Brain microvascular endothelial cell (primary cell): ENCODE data around the gene ATP10D.

ENCODE experiments used
- DNase-seq: peaks from one replicate; pipeline ENCODE4 v3.0.0-alpha.2; 2020
- H3K27ac ChIP-seq: fragments of 250-450 bp; sonication (Bioruptor Pico); 2 replicates; pipeline ENCODE4 v1.5.1; 2020; ENCODE audit warnings: mild to moderate bottlenecking, moderate library complexity
- H3K27me3 ChIP-seq: fragments of 250-450 bp; sonication (Bioruptor Pico); replicated peaks from 2 replicates; pipeline ENCODE4 v1.5.1; 2020; ENCODE audit warnings: mild to moderate bottlenecking
- H3K36me3 ChIP-seq: fragments of 250-450 bp; sonication (Bioruptor Pico); replicated peaks from 2 replicates; pipeline ENCODE4 v1.5.1; 2020; ENCODE audit warnings: mild to moderate bottlenecking
- H3K4me3 ChIP-seq: 2 replicates; pipeline ENCODE4 v1.5.1; 2011; ENCODE audit warnings: low read depth, mild to moderate bottlenecking, control low read depth, low read length, moderate library complexity
- in situ Hi-C: cut with HindIII; loops from 2 replicates; pipeline ENCODE4 v1.10.0; 2017; ENCODE audit warnings: low sequenced_read_pairs, low pct_ligation_motif_present
- TF ChIP-seq, protein P1 (sequence below): IDR thresholded peaks from 2 replicates; pipeline ENCODE4 v1.5.1; 2011; ENCODE audit warnings: low read depth, mild to moderate bottlenecking, moderate library complexity, low read length, control low read depth, inconsistent platforms; ENCODE audit errors: missing control alignments

Gene ATP10D

DNA sequence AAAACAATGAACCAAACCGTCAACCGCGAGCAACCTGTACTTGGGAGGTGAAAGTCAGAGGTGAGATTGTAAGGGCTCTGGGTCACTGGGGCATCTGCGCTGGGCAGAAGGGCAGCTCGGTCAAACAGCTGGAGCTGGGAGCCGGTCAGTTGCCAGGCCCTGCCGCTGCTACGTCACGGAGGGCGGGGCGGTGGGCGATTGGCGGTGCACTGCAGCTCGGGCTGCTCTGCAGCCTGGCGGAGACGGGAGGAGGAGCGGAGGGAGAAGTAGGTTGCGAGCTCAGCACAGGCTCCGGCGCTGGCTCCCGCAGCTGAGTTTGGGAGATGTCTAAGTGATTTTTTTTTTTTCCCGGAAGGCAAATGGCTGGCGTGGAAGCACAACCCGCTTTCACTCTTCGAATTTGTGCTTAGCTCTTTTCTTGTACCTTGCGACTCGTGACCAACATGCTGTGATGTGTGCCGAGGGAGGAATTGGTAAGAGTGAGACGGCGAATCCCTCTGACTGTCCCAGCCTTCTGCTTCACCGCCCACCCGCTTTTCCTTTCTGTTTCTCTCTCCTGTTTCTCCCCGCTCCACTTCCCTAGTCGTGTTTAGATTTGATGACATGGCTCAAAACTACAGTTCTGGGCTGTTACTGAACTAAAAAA, at the start of gene ATP10D:
Gene ATP10D, plus strand, starts transcription at position 229 of the 646 bp plus-strand sequence. CDS start 27,266 bp downstream, outside the sequence.
- Histone ChIP-seq H3K27ac (peak within 1 kb of the TSS; percentile 86), H3K27me3 (no peaks in the 10 kb centered on the region), H3K4me3 (peak within 1 kb of the TSS; percentile 81), H3K36me3 (no peaks in the 10 kb centered on the region)
- in situ Hi-C loops, result no loop called here
- DNase-seq, result peak; percentile 91
- TF ChIP-seq, protein P1, sequence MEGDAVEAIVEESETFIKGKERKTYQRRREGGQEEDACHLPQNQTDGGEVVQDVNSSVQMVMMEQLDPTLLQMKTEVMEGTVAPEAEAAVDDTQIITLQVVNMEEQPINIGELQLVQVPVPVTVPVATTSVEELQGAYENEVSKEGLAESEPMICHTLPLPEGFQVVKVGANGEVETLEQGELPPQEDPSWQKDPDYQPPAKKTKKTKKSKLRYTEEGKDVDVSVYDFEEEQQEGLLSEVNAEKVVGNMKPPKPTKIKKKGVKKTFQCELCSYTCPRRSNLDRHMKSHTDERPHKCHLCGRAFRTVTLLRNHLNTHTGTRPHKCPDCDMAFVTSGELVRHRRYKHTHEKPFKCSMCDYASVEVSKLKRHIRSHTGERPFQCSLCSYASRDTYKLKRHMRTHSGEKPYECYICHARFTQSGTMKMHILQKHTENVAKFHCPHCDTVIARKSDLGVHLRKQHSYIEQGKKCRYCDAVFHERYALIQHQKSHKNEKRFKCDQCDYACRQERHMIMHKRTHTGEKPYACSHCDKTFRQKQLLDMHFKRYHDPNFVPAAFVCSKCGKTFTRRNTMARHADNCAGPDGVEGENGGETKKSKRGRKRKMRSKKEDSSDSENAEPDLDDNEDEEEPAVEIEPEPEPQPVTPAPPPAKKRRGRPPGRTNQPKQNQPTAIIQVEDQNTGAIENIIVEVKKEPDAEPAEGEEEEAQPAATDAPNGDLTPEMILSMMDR, result peak; percentile 38

DNA sequence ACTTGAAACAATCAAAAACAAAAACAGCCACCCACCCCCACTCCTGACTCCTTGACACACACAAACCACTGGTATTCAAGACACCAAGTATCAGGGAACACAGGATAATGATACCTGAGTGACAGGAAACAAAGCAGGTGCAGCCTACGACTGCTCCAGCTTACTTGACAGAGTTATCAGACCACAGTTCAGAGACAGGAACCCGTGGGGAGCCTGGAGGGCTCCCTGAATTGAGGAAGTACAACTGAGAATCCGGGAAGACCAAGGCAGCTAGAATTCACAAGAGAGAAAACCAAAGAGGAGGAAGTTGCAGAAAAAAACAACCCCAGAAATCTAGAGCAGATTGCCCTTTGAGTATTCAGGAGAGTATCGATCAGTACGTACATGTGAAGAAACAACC, 42.1 kb upstream of the ATP10D start:
- in situ Hi-C loops, result no loop called here
- TF ChIP-seq, protein P1, result no peak
- H3K36me3 ChIP-seq, result no peaks in the 10 kb centered on the region
- no peak overlapping the region for H3K4me3 ChIP-seq
- DNase-seq, result no peak
- no peak overlapping the region for H3K27ac ChIP-seq
- no peaks in the 10 kb centered on the region for H3K27me3 ChIP-seq

DNA sequence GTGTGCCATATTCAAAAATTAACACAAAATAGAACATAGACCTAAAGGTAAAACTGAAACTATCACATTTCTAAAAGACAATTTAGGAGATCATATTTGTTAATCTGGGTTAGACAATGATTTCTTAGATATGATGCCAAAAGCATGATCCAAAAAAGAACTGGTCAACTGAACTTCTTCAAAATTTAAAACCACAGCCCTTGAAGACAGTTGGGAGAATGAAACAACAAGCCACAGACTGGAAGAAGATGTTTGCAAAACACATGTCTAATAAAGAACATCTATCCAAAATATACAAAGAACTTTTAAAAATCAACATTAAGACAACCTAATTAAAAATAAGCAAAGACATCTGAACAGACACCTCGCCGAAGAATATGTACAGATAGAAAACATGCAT, 41.0 kb upstream of the ATP10D start:
- H3K36me3 ChIP-seq, result no peaks in the 10 kb centered on the region
- TF ChIP-seq, protein P1, result no peak
- no peak overlapping the region for H3K4me3 ChIP-seq
- no peak overlapping the region for H3K27ac ChIP-seq
- in situ Hi-C loops, result no loop called here
- H3K27me3 ChIP-seq, result no peaks in the 10 kb centered on the region
- DNase-seq, result no peak

DNA sequence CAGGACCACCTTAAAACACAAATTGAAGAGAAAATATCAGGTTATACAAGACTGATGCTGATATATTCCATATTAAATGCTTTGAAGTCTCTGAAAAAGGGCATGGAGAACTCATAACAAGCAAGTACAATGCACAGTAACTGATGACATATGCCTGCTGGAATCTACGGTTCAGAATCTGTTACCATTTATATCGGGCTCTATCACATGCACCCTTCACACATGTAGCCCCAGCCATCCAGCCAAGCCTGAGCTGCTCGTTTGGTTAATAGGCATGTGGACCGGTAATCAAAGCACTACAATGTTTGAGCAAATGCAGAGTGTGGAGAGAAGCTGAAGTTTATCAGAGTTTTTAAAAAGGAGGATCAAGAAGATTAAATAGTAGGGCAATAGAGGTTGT, 33.4 kb upstream of the ATP10D start:
- Histone ChIP-seq H3K27ac (no peak overlapping the region), H3K36me3 (peaks cover 14% of the 10 kb centered on the region), H3K27me3 (no peaks in the 10 kb centered on the region), H3K4me3 (no peak overlapping the region)
- TF ChIP-seq, protein P1, result no peak
- DNase-seq, result peak; percentile 27
- in situ Hi-C loops, result no loop called here

DNA sequence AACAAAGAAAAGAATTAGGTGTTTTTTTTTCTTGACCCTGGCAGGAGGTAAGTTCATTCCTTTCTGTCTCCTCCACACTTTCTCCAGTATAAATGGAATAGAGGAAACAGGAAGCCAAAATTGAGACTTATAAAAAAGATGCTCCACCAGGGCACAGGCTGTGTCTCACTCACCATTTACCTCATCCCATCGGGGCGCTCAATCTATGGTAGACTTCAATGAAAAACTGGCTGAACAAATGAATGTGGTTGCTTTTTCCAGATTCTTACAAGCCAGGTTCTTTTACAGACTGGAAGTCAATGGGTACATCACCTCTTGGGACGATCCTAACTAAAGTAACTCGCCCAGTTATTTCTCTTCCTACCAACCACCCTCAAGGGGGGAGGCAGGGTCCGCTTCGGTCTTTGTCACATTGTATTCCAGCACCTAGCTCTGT, 22.3 kb upstream of the ATP10D start:
- Histone ChIP-seq H3K36me3 (no peaks in the 10 kb centered on the region), H3K27me3 (no peaks in the 10 kb centered on the region), H3K27ac (peak overlapping the region; percentile 81), H3K4me3 (peak overlapping the region; percentile 83)
- DNase-seq, result no peak
- TF ChIP-seq, protein P1, result no peak
- in situ Hi-C loops, result no loop called here
